HepG2 (cell line): ENCODE data around the gene PPIL6. TPM values are rescaled to one million over a fixed set of nuclear protein-coding genes. Genes with fewer than 3 reads are reported as not detected.

ENCODE experiments used
- ATAC-seq: fragments of 200-7000 bp; cut with Tn5 transposase; 3 replicates; pipeline ENCODE4 v1.9.1; 2020; ENCODE audit warnings: mild to moderate bottlenecking, moderate library complexity
- BruUV-seq: library from RNA; stranded (reverse); fragments of 400-500 nt; replicated peaks from 2 replicates; lab custom pipeline; 2021; lab: Mats Ljungman, UMichigan
- CTCF ChIA-PET: fragments of 300-600 bp; formaldehyde crosslinking; extraction: SDS; loops from one replicate; lab custom pipeline; 2021; ENCODE audit warnings: low total read pairs, inconsistent platforms, low intra/inter-chr PET ratio; lab: Yijun Ruan, JAX
- POLR2A ChIA-PET: fragments of 350-600 bp; sonication (Branson Sonifier 250); formaldehyde crosslinking; loops from one replicate; lab custom pipeline; 2020; ENCODE audit warnings: antibody characterized with exemption, inconsistent platforms; lab: Yijun Ruan, JAX
- DNase-seq: peaks from one replicate; pipeline ENCODE4 v3.0.0-alpha.2; 2015; ENCODE audit warnings: low spot score
- FAIRE-seq: peaks from 3 replicates; lab custom pipeline; 2011; peaks lifted over from hg19 to GRCh38; lab: Jason Lieb, UNC
- H2AFZ ChIP-seq: one replicate; pipeline ENCODE4 v1.6.1; 2011; ENCODE audit warnings: low read length, inconsistent platforms
- H3K27ac ChIP-seq: fragments of 300-600 bp; 3 replicates; pipeline ENCODE4 v1.8.0; 2011; ENCODE audit warnings: mixed run types, mild to moderate bottlenecking, mixed read lengths, low read length, inconsistent platforms; ENCODE audit not compliant: insufficient read depth; ENCODE audit errors: extremely low read length
- H3K27me3 ChIP-seq, 2 experiments: fragments of 200-600 bp in 1 of 2; 2 replicates in 1 of 2; 3 replicates in 1 of 2; pipeline versions ENCODE4 v1.6.0 to v1.8.0; 2011; ENCODE audit warnings: low read length in 2 of 2, mild to moderate bottlenecking in 2 of 2, moderate library complexity in 2 of 2, inconsistent platforms in 1 of 2; ENCODE audit not compliant: insufficient read depth in 2 of 2, control insufficient read depth in 1 of 2
- H3K36me3 ChIP-seq, 2 experiments: fragments of 200-600 bp in 1 of 2; replicated peaks in 1 of 2; 2 replicates in 1 of 2; 3 replicates in 1 of 2; pipeline versions ENCODE4 v1.5.1 to v1.8.0; 2011; ENCODE audit warnings: low read length in 2 of 2, inconsistent platforms in 1 of 2; ENCODE audit not compliant: insufficient read depth in 2 of 2, control insufficient read depth in 1 of 2
- H3K4me1 ChIP-seq: 2 replicates; pipeline ENCODE4 v1.5.1; 2012; ENCODE audit warnings: low read length, inconsistent platforms; ENCODE audit not compliant: insufficient read depth
- H3K4me2 ChIP-seq: 2 replicates; pipeline ENCODE4 v1.6.0; 2011; ENCODE audit warnings: low read depth, low read length, inconsistent platforms
- H3K4me3 ChIP-seq, 3 experiments: fragments of 200-600 bp in 1 of 3; sonication (generic), shearing (Covaris generic) in 1 of 3; replicated peaks in 1 of 3; 2 replicates each; pipeline ENCODE4 v1.5.1; 2011 to 2016; ENCODE audit warnings: low read length in 3 of 3, inconsistent platforms in 2 of 3, low read depth in 2 of 3, mild to moderate bottlenecking in 2 of 3, control low read depth in 1 of 3, mixed read lengths in 1 of 3; ENCODE audit not compliant: insufficient read depth in 1 of 3
- H3K79me2 ChIP-seq: one replicate; pipeline ENCODE4 v1.6.1; 2011; ENCODE audit warnings: low read length, inconsistent platforms; ENCODE audit not compliant: insufficient read depth
- H3K9ac ChIP-seq: 2 replicates; pipeline ENCODE4 v1.6.0; 2011; ENCODE audit warnings: mild to moderate bottlenecking, low read depth, low read length, inconsistent platforms; ENCODE audit not compliant: insufficient read depth
- H3K9me3 ChIP-seq: 2 replicates; pipeline ENCODE4 v1.5.1; 2012; ENCODE audit warnings: mild to moderate bottlenecking, low read length
- H4K20me1 ChIP-seq: 2 replicates; pipeline ENCODE4 v1.6.0; 2011; ENCODE audit warnings: inconsistent platforms, mild to moderate bottlenecking, low read length, moderate library complexity; ENCODE audit not compliant: insufficient read depth
- CEBPZ ChIP-seq: IDR thresholded peaks from 2 replicates; pipeline ENCODE4 v1.6.1; 2012; ENCODE audit warnings: low read length, improper control_type of control experiment
- EED ChIP-seq: sonication (generic); formaldehyde crosslinking; IDR thresholded peaks from 2 replicates; pipeline ENCODE4 v1.5.0; 2020; ENCODE audit warnings: mild to moderate bottlenecking, missing genetic modification reagents
- FOXO1 ChIP-seq: sonication (generic); formaldehyde crosslinking; IDR thresholded peaks from 2 replicates; pipeline ENCODE4 v1.4.0; 2020; ENCODE audit warnings: missing genetic modification reagents
- GATAD2A ChIP-seq: IDR thresholded peaks from 2 replicates; pipeline ENCODE4 v1.6.1; 2016
- HOXA7 ChIP-seq: sonication (generic); formaldehyde crosslinking; IDR thresholded peaks from 2 replicates; pipeline ENCODE4 v1.8.1; 2022; ENCODE audit warnings: mild to moderate bottlenecking, missing genetic modification reagents, moderate library complexity
- NFKB2 ChIP-seq: sonication (generic); formaldehyde crosslinking; IDR thresholded peaks from 2 replicates; pipeline ENCODE4 v1.4.0; 2020; ENCODE audit warnings: missing genetic modification reagents, borderline replicate concordance
- PATZ1 ChIP-seq: sonication (generic); formaldehyde crosslinking; IDR thresholded peaks from 2 replicates; pipeline ENCODE4 v1.4.0; 2020; ENCODE audit warnings: missing genetic modification reagents
- RXRA ChIP-seq: sonication (generic); formaldehyde crosslinking; IDR thresholded peaks from 2 replicates; pipeline ENCODE4 v1.5.1; 2020; ENCODE audit warnings: missing genetic modification reagents
- TEF ChIP-seq: sonication (generic); formaldehyde crosslinking; IDR thresholded peaks from 2 replicates; pipeline ENCODE4 v1.5.0; 2020; ENCODE audit warnings: missing genetic modification reagents
- ZNF282 ChIP-seq: fragments of 450-650 bp; IDR thresholded peaks from 2 replicates; pipeline ENCODE4 v1.6.1; 2018; ENCODE audit not compliant: partially characterized antibody
- ZNF296 ChIP-seq: sonication (generic); formaldehyde crosslinking; conservative IDR thresholded peaks from 2 replicates; pipeline ENCODE4 v1.5.0; 2020; ENCODE audit warnings: mild to moderate bottlenecking, missing genetic modification reagents
- ZNF597 ChIP-seq: sonication (generic); formaldehyde crosslinking; IDR thresholded peaks from 2 replicates; pipeline ENCODE4 v1.5.0; 2020; ENCODE audit warnings: missing genetic modification reagents
- WGBS: methylation state at CpG from one replicate; pipeline ENCODE4 v1.1.6; 2017; ENCODE audit warnings: low lambda C conversion rate; 5-methylcytosine and 5-hydroxymethylcytosine counted together
- in situ Hi-C: cut with HindIII; loops from 2 replicates; pipeline ENCODE4 v1.10.0; 2017; ENCODE audit warnings: low pct_unique_long_range_greater_than_20kb; ENCODE audit not compliant: extremely low pct_ligation_motif_present
- intact Hi-C: fragments of 100-400 bp; cut with micrococcal nuclease; formaldehyde crosslinking; loops from one replicate; pipeline ENCODE4 v1.10.0; 2022; ENCODE audit not compliant: unreplicated experiment
- polyA plus RNA-seq, 8 experiments: library from polyadenylated mRNA; depleted of rRNA in 3 of 8; stranded (reverse) in 7 of 8; unstranded in 1 of 8; fragments of >200 nt; fragmentation: Illumina TruSeq in 4 of 8; extraction: Trizol in 4 of 8; gene quantifications; 2 replicates each; pipeline versions ENCODE4 v1.2.1 to v1.2.3, GENCODE V29; 2011 to 2016; ENCODE audit warnings: low read depth in 4 of 8, missing spikeins in 1 of 8, mixed read lengths in 1 of 8; ENCODE audit not compliant: insufficient read depth in 1 of 8
- total RNA-seq, 5 experiments: library from RNA; depleted of rRNA; stranded (reverse); fragments of >200 nt; fragmentation: Illumina TruSeq; extraction: Trizol; gene quantifications; 2 replicates each; pipeline ENCODE4 v1.2.3, GENCODE V29; 2016; ENCODE audit warnings: low read depth in 1 of 5

Gene PPIL6
- total and polyA plus RNA-seq, 2 of the 13 experiments (the other 11 are each of a cell fraction or from before 2014, with no cell fraction given), result 0.22 to 0.46 TPM

- TF ChIP-seq PATZ1 (CRISPR knock-in tag) (0 out of 2 replicates have a peak, but pooled peaks have one; percentile 38), FOXO1 (0 out of 2 replicates have a peak, but pooled peaks have one; percentile 5), GATAD2A (CRISPR knock-in tag) (no peak)
Measured at GRCh38 chr6:109455437-109456110, 15.1 kb upstream of the PPIL6 start, which contains the start of gene MICAL1 (continued).

GRCh38 chr6:109454496-109455436 is 14.3 kb upstream of the PPIL6 start:
- H3K4me3 ChIP-seq, result peak overlapping the region; percentile 64 to 92 (median 90); a peak in 5 of 6 replicates
- ATAC-seq (peak; percentile 40), FAIRE-seq (no peak), DNase-seq (no peak)
- peaks cover 20% of the 10 kb centered on the region for H3K4me1 ChIP-seq
- H4K20me1 ChIP-seq, result no peaks in the 10 kb centered on the region
- H3K79me2 ChIP-seq, result no peaks in the 10 kb centered on the region
- 22% methylated on average over 18 of the region's 48 CpGs for WGBS
- peak overlapping the region; percentile 64 for H3K9ac ChIP-seq
- POLR2A ChIA-PET, result interaction anchor here (5.4 kb wide), 1 partner anchor 13 kb away, joined by 22 read pairs; the partner anchor contains the start of genes PPIL6 and SMPD2
- H3K27me3 ChIP-seq, result no peaks in the 10 kb centered on the region
- H3K4me2 ChIP-seq, result peak overlapping the region; percentile 78
- no peaks in the 10 kb centered on the region; a peak in 1 of 5 replicates for H3K36me3 ChIP-seq
- no TSS peak for BruUV-seq
- CTCF ChIA-PET, result no interaction called here
- H2AFZ ChIP-seq, result no peak overlapping the region
- intact Hi-C loops, result loop anchor here (1.0 to 5.0 kb wide), 2 partner anchors 13 to 267 kb away; no protein-coding TSS in a partner anchor
- H3K27ac ChIP-seq, result no peak overlapping the region
- in situ Hi-C loops, result no loop called here
- no peaks in the 10 kb centered on the region for H3K9me3 ChIP-seq
- TF ChIP-seq ZNF282, result no peak
- no peak for TF ChIP-seq HOXA7
- no peak for TF ChIP-seq RXRA (CRISPR knock-in tag)
- TF ChIP-seq TEF (CRISPR knock-in tag), result no peak
- TF ChIP-seq ZNF296, result no peak
- TF ChIP-seq ZNF597 (CRISPR knock-in tag), result no peak
- TF ChIP-seq CEBPZ, result no peak
- no peak for TF ChIP-seq EED (CRISPR knock-in tag)
- TF ChIP-seq NFKB2 (CRISPR knock-in tag), result peak; percentile 20; the same call in 1 of the 2 replicates
